Measurements from ENCODE around the gene OVOL2. TPM values are rescaled to one million over a fixed set of nuclear protein-coding genes. Genes with fewer than 3 reads are reported as not detected.
"Not testable (repeated sequence)": the region's sequence is repeated elsewhere in the genome, so short reads cannot be mapped to it uniquely, and the experiment has no call there.

The OVOL2 gene
- total RNA-seq, 1 donor from 2014 or later, result not detected

GRCh38 chr20:18059603-18060002 is 1.9 kb upstream of the OVOL2 start:
- no peak for DNase-seq (ENCODE audit: low spot score)
- intact Hi-C loops (cut with DNase I), result no loop called here

GRCh38 chr20:18058661-18059467 is 1.1 kb upstream of the OVOL2 start:
- DNase-seq (ENCODE audit: low spot score), result no peak
- intact Hi-C loops (cut with DNase I), result no loop called here

GRCh38 chr20:18057994-18058349 is 256 bp upstream of the OVOL2 start:
- no peak for DNase-seq (ENCODE audit: low spot score)

GRCh38 chr20:18056174-18057100 is 1.3 kb downstream of the OVOL2 start:
- no peak for DNase-seq (ENCODE audit: low spot score)
- intact Hi-C loops (cut with DNase I), result no loop called here

More at GRCh38 chr20:18057994-18058349, 256 bp upstream of the OVOL2 start:
- intact Hi-C loops (cut with DNase I), result no loop called here

- intact Hi-C loops (cut with DNase I), result no loop called here
- no peak for DNase-seq (ENCODE audit: low spot score)
These were observed 2.5 kb downstream of the OVOL2 start for GRCh38 chr20:18055261-18055660.

- no peak for DNase-seq (ENCODE audit: low spot score)
- intact Hi-C loops (cut with DNase I), result no loop called here
These were observed 4.9 kb downstream of the OVOL2 start for GRCh38 chr20:18052856-18053255.

- intact Hi-C loops (cut with DNase I), result no loop called here
These were observed 7.1 kb downstream of the OVOL2 start for GRCh38 chr20:18050628-18051027.

GRCh38 chr20:18048176-18048575 is 9.5 kb downstream of the OVOL2 start:
- intact Hi-C loops (cut with DNase I), result no loop called here
- no peak for DNase-seq (ENCODE audit: low spot score)

More at GRCh38 chr20:18050628-18051027, 7.1 kb downstream of the OVOL2 start:
- no peak for DNase-seq (ENCODE audit: low spot score)

- intact Hi-C loops (cut with DNase I), result no loop called here
- no peak for DNase-seq (ENCODE audit: low spot score)
These were observed 11.2 kb downstream of the OVOL2 start for GRCh38 chr20:18046535-18046934.

- no peak for DNase-seq (ENCODE audit: low spot score)
These were observed 15.5 kb downstream of the OVOL2 start for GRCh38 chr20:18042229-18042628.

GRCh38 chr20:18041462-18041861 is 16.3 kb downstream of the OVOL2 start:
- intact Hi-C loops (cut with DNase I), result no loop called here
- DNase-seq (ENCODE audit: low spot score), result no peak

More at GRCh38 chr20:18042229-18042628, 15.5 kb downstream of the OVOL2 start:
- intact Hi-C loops (cut with DNase I), result no loop called here

- DNase-seq (ENCODE audit: low spot score), result no peak
- intact Hi-C loops (cut with DNase I), result no loop called here
These were observed 18.7 kb downstream of the OVOL2 start for GRCh38 chr20:18039063-18039462.

- DNase-seq (ENCODE audit: low spot score), result no peak
- intact Hi-C loops (cut with DNase I), result no loop called here
These were observed 23.7 kb downstream of the OVOL2 start for GRCh38 chr20:18034039-18034438.

GRCh38 chr20:18032977-18033892 is 24.5 kb downstream of the OVOL2 start:
- intact Hi-C loops (cut with DNase I), result no loop called here
- DNase-seq (ENCODE audit: low spot score), result no peak

GRCh38 chr20:18031888-18032509 is 25.7 kb downstream of the OVOL2 start:
- no peak for DNase-seq (ENCODE audit: low spot score)
- intact Hi-C loops (cut with DNase I), result no loop called here

- no peak for DNase-seq (ENCODE audit: low spot score)
- intact Hi-C loops (cut with DNase I), result no loop called here
These were observed 26.7 kb downstream of the OVOL2 start for GRCh38 chr20:18031050-18031449.

- intact Hi-C loops (cut with DNase I), result no loop called here
These were observed 27.7 kb downstream of the OVOL2 start for GRCh38 chr20:18030020-18030419.

GRCh38 chr20:18027011-18027410 is 30.7 kb downstream of the OVOL2 start:
- DNase-seq (ENCODE audit: low spot score); intact Hi-C loops (cut with DNase I): not testable (repeated sequence)

More at GRCh38 chr20:18030020-18030419, 27.7 kb downstream of the OVOL2 start:
- no peak for DNase-seq (ENCODE audit: low spot score)

GRCh38 chr20:18024606-18025127 is 33.0 kb downstream of the OVOL2 start:
- no peak for DNase-seq (ENCODE audit: low spot score)
- intact Hi-C loops (cut with DNase I), result no loop called here
